ENCODE results near the gene SNX6.
A peak's percentile ranks its signal among the peaks of the same experiment; 100 is the strongest.
"Not testable (repeated sequence)": the region's sequence is repeated elsewhere in the genome, so short reads cannot be mapped to it uniquely, and the experiment has no call there.

The SNX6 gene

DNA sequence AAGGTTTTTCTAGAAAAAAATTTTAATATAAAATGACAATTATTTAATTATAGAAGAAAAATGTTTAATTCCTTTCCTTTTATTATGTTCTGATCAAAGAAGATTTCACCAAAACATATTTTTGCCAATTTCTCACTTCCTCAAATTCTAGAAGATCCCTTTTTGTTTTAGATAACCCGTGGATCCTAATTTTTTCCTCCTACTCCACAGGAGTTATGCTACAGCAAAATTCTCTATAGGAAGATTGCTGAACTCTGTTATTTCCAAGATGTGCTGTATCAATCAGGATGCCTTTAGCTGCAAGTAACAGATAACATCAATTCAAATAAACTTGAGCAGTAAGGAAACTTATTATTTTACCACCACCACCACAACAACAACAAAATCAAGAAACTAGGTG, 3.8 kb upstream of the SNX6 start:
- no peak for DNase-seq

DNA sequence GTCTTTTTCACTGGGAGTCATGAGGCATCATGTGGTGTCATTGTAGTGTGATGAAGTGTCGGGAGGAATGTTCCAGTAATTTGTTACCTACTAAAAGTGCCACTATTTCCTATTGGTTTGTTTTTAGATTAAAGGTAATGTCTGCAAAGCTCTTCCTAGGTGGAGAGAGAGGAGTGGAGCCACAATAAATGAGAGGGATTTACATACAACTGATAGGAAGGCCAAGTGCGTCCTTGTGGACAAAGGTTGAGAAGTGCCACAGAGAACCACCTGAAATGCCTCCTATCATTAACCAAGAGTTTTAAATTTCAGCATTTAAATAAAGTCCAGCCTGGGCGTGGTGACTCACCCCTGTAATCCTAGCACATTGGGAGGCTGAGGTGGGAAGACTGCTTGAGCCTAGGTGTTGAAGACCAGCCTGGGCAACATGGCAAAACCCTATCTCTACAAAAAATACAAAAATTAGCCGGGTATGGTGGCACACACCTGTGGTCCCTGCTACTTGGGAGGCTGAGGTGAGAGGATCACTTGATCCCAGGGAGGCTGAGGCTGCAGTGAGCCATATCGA, 2.5 kb upstream of the SNX6 start:
- DNase-seq: no peak

DNA sequence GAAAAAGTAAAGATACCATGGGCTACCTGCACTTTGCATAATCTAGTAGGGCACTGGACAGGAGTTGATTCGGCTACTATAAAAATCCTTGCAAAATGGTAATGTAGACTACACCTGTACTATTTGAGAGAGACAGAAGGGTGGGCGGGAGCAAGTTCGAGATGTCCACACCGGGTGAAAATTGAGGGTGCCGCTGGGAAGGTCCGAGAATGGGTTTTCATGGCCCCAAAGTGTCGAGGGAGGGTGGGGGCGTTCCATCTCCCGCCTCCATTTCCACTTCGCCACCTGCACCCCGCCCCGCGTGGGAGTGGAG, 648 bp downstream of the SNX6 start:
- DNase-seq: no peak

DNA sequence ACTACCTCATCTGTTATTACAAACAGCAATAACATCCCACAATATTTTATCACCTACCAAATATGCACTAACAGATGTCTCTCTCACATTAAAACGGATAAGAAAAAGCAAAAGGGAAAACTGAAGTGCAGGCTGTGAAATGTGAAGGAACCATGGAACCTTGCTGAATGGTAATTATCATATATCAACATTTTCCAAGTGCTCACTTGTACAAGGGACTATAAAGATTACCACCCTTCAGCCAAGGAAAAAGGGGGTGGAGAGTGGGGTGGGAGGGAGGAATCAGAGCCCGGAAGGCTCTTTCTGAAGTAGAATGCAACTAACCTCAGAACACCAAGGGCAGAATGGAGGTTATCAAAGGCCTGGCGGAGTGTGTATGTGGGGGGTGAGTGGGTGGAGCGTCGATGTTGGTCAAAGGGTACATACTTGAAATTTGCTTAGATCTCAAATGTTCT, 1.2 kb downstream of the SNX6 start:
- DNase-seq: peak; percentile 52

DNA sequence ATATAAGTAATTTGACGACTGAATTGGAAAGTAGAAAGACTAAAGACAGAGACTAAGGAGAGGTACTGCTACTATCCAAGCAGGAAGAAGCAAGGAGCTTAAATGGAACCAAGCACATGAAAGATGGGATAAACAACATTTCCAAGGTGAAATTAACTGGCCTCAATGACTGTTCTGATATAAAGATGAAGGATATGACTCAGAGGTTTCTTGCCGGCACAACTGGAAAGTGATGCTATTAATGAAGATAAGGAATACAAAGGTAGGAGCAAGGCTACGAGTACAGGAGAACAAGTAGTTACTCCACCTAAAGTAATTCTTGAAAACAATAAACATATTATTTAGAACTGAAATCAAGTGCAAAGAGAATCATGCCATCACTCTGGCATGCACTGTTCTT, 6.4 kb downstream of the SNX6 start:
- DNase-seq: peak; percentile 12

DNA sequence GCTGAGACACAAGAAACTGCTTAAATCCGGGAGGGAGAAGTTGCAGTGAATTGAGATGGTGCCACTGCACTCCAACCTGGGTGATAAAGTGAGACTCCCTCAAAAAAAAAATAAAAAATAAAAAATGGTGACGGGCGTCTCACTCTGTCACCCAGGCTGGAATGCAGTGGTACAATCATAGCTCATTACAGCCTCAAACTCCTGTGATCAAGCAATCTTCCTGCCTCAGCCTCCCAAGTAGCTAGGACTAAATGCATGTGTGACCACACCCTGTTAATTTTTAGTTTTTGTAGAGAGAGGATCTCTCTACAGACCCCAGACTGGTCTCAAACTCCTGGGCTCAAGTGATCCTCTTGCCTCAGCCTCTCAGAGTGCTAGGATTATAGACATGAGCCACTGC, 9.1 kb downstream of the SNX6 start:
- DNase-seq: no peak

DNA sequence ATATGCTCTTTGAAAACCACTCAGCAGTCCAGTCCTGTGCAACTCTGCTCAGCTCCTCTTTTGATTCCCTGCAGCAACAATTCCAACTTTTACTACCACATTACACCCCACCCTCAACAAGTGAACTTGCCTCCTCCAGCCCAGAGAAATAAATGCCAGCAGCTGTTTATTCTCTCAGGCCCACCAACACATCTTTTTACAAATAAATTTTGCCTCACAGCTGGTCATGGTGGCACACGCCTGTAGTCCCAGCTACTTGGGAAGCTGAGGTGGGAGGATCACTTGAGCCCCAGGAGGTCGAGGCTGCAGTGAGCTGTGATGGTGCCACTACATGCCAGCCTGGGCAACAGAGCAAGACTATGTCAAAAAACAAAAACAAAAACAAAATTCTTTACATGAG, 9.8 kb downstream of the SNX6 start:
- no peak for DNase-seq

DNA sequence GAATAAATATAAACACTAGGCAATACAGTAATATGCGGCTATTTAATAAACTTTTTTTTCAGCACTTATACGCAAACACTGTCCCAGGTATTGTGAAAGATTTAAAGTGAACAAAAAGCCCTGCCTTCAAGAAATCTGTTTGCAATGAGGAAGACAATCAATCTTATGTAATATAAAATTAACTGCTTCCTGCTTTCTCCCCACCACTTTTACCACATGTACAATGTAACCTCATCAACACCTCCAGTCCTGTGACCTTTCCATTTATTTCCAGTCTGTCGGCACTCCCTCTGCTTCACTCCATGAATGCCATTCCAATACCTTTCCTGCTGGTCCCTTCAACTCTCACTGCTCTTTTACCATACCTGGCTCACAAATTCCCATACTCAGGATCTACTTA, 10.5 kb downstream of the SNX6 start:
- no peak for DNase-seq

DNA sequence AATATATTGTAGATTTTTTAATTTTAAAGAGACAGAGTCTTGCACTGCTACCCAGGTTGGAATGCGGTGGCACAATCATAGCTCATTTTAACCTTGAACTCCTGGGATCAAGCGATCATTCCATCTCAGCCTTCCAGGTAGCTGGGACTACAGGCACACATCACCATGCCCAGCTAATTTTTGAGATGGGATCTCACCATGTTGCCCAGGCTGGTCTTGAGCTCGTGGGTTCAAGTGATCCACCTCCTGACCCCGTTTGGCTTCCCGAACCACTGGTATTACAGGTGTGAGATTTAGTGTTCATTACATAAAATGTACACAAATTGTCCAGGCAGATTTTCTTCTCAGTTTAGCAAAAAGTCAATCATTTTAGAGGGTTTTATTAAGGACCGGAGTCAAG, 13.6 kb downstream of the SNX6 start:
- DNase-seq: no peak

DNA sequence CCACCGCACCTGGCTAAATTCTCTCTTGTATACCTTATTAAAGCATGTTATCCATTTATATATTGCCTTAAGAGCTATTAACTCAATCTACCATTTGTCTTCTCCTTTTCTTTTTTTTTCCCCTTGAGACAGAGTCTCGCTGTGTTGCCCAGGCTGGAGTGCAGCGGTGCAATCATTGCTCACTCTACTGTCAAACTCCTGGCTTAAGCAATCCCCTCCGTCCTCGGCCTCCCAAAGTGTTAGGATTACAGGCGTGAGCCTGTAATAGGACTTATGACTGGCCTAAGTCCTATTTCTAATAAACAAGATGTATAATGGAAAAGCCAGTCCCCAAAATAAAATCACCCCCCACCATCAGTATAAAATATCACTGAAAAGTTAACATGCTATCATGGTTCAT, 14.4 kb downstream of the SNX6 start:
- no peak for DNase-seq

DNA sequence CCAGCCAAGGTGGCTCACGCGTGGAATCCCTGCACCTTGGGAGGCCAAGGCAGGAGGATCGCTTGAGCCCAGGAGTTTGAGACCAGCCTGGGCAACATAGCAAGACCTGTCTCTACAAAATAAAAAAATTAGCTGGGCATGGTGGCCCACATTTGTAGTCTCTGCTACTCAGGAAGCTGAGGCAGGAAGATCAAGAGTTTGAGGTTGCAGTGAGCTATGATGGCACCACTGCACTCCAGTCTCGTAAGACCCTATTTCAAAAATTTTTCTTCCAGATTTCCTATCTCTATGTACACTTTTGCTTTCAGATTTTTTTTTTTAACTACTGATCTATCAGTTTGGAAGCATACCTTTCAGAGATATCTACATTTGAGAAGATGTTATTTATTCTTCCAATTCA, 15.3 kb downstream of the SNX6 start:
- DNase-seq: no peak

DNA sequence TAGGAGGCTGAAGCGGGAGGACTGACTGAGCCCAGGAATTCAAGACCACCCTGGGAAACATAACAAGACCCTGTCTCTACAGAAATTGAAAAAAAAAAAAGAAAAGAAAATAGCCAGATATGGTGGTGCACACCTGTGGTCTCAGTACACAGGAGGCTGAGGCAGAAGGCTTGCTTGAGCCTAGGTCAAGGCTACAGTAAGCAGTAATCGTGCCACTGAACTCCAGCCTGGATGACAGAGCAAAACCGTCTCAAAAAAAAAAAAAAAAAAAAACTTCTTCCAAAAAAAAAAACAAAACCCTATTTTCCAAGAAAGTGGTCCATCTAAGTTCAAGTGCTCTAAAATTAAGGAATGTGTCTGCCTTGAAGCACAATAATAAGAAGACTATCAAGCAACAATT, 19.8 kb downstream of the SNX6 start:
- no peak for DNase-seq

DNA sequence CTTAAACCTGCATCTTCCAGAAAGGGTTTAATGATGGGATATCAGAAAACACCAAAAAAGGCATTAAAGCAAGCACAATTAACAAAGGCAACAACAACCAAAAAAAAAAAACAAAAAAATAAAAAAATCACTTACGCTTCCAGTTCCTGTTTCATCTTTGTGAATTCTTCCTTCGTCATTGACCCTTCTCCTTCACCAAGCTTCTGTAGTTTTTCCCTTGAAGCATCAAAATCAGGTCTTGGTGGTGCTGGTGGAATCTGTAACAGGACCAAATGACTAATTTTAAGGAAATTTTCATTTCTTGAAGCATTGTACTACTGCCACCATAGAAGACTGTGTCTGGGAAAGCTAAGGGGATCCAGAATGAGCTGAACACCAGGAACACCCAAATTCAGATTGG, 24.5 kb downstream of the SNX6 start:
- DNase-seq: no peak

DNA sequence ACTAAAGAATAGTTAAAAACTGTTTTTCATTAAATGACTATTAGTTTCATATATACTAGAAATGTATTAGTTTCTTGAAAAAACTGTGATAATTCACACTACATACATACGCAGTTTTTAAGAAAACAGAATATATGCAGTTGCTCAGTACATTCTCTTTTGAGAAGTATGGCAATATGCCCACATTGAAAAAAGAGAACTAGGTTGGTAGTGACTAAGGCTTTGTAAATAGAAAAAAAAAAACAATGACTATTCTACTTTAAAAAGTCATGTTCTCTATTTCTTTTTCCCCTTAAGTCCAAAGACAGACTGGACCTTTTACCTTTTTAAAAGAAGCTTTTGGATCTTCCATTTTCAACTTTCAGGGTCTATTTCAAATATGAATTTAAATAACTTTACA, 25.0 kb downstream of the SNX6 start:
- DNase-seq: no peak

DNA sequence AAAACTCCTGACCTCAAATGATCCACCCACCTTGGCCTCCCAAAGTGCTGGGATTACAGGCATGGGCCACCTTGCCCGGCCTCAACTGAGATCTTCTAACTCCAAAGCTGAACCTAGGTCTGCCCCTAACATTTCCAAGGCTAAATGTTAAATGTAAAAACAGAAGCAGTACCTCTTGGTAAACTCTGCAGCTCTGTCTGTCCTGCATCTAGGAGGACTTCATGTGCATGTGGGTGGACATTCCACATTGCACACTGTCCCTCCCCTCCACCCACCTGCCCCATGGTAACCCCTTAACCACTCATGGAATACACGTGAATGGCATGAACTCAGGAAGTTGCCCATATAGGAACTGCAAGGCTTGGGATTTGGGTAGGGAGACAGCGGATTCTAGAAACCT, 33.1 kb downstream of the SNX6 start:
- DNase-seq: no peak

DNA sequence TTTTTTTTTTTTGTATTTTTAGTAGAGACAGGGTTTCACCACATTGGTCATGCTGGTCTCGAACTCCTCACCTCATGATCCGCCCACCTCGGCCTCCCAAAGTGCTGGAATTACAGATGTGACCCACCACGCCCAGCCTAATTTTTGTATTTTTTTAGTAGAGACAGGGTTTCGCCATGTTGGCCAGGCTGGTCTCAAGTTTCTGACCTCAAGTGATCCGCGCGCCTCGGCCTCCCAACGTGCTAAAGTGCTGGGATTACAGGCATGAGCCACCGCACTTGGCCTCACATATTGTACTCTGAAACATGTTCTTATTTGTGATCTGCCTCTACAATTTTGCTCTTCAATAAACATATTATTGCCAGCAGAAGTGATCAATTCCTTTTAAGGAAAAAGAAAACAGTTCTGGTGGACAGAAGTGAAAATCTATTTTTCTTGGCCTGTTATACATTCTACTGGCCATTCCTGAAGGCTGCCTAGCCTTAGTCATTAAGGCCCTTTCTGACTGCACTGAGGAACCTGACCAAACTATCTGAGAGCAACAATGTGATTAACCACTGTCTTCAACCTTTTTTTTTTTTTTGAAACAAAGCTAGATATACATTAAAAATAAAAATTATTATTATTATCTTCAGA, 36.1 kb downstream of the SNX6 start:
- DNase-seq: peak; percentile 43

DNA sequence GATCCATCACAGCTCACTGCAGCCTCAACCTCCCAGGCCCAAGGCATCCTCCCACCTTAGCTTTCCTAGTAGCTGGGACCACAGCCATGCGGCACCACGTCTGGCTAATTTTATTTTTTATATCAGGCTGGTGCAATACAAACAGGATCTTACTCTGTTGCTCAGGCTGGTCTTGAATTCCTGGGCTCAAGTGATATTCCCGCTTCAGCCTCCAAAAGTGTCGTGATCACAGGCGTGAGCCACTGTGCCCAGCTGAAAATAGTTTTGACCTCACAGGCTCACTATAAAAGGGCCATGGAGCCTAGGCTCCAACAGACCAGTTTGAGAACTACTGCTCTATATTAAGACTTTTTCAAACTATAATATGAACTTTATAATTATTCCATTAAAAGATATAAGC, 37.3 kb downstream of the SNX6 start:
- no peak for DNase-seq

DNA sequence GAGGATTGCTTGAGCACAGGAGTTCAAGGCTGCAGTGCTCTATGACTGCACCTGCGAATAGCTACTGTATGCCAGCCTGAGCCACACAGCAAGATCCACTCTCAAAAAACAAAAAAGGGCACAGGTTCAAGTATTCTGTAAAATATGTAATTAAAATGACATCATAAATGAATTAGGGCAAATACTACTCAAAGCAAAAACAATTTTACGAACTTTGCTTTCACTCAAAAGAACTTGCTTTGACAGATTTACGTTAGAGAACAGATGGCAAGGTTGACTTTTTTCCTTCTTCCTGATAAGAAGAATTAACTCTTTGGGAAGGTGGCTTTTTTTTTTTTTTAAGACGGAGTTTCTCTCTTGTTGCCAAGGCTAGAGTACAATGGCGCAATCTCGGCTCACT, 46.4 kb downstream of the SNX6 start:
- DNase-seq: no peak

DNA sequence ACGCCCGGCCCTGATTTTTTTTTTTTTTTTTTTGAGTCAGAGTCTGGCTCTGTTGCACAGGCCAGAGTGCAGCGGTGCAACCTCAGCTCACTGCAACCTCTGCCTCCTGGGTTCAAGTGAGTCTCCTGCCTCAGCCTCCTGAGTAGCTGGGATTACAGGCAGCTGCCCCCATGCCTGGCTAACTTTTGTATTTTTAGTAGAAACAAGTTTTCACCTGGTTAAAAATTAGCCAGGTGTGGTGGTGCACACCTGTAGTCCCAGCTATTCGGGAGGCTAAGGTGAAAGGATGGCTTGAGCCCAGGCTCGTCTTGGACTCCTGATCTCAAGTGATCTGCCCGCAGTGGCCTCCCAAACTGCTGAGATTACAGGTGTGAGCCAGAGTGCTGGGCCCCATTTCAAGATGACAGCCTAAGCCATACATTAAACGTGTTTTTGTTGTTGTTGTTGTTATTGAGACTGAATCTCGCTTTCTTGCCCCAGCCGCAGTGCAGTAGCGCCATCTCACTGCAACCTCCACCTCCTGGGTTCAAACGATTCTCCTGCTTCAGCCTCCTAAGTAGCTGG, 47.7 kb downstream of the SNX6 start:
- DNase-seq: no peak

DNA sequence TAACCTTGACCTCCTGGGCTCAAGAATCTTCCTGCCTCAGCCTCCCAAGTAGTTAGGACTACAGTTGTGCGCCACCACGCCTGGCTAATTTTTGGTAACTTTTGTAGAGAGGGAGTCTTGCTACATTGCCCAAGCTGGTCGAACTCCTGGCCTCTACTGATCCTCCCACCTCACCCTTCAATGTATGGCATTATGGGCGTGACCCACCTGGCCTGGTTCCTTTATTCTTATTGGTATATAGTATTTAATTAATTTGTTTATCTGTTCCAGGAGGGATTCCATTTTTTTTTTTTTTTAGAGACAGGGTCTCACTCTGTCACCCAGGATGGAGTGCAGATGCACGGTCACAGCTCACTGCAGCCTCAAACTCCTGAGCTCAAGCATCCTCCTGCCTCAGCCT, 49.6 kb downstream of the SNX6 start:
- DNase-seq: no peak

DNA sequence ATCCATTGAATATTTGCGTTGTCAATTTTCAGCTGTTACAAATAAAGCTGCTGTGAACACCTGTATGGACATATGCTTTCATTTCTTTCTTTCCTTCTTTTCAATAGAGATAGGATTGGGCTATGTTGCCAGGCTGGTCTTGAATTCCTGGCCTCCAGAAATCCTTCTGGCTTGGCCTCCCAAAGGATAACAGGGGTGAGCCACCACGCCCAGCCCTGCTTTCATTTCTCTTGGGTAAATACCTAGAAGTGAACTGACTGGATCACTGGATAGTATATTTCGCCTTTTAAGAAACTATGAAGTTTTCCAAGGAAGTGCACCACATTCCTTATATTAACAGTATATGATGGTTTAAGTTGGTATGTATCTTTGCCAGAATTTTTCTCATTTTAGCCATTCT, 58.2 kb downstream of the SNX6 start:
- no peak for DNase-seq

DNA sequence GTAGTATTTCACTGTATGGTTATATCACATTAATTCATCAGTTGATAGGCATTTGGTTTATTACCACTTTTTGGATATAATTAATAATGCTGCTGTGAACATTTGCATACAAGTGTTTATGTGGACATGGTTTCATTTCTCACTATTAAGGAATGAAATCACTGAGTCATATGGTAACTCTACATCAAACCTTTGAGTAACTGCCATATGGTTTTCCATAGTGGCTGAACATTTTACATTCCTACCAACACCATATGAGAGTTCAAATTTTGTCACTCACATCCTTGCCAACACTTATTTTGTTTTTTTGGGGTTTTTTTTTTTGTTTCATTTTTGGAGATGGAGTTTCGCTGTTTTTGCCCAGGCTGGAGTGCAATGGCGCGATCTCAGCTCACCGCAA, 60.2 kb downstream of the SNX6 start:
- DNase-seq: peak; percentile 25

DNA sequence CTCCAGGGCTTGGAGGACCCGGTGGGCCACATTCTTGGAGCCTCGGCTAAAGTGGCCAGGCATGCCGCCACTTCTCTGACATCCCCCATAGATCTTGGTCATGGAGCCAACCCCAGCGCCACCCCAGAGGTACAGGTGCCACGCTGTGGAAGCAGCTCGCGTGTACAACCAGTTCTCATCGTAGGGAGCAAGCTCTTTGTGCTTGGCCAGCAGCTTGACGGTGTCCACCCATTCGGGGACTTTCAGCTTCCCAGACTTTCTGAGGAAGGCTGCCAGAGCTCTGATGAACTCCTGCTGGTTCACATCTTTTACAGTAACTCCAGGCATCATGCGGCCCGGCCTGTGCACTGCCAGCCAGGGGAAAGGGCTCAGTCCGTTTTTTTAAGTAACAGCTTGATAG, 61.1 kb downstream of the SNX6 start:
- no peak for DNase-seq

DNA sequence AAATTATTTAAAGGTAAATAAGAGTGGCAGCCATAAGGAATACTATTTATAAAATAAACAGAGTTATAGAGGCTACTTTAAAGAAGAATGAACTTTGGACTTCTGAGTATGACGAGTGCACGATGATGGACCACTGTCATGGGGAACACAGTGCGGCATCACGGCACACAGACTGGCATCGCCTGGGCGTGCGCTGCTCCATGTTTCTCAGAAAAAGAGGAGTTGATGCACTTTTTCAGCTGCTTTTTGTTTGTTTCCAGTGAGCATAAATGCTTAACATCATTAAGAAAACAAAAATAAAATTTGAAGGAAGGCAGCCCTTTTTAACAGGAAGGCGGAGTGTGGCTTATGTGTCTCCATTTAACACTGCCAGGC, 67.2 kb downstream of the SNX6 start:
- no peak for DNase-seq

DNA sequence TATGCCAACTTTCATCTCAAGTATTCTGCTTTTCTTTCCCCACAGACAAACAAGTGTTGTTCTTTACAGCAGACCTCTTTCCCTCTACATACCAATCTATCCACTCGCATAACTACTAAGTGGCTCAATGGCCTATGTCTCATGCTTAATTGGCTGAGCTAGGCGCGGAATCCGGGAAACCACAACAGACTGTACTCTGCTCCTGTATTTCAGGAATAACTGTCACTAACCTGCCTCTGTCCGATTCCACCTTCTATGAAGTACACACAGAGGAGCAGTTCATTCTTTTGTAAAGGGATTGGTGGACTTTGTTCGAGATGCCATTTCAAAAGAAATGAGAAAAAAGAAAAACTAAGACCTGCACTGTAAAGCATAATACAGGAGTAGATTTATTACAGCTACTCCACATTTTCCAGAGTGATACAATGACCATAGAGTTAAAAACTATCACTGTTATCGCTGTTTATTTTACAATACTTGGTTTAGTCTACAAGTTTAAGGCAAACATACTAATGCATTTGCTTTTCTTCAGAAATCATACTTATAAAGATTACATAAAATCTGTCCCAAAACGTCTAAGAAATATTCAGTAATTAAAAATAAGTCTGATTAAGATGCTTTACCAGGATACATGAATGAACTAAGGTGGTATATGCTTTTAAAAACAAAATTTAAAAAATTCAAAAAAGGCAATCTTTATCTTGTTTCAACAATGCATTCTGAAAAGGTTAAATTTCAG, 67.7 kb downstream of the SNX6 start:
- not testable (repeated sequence) for DNase-seq
